Measurements from ENCODE around the gene UCKL1.

DNA sequence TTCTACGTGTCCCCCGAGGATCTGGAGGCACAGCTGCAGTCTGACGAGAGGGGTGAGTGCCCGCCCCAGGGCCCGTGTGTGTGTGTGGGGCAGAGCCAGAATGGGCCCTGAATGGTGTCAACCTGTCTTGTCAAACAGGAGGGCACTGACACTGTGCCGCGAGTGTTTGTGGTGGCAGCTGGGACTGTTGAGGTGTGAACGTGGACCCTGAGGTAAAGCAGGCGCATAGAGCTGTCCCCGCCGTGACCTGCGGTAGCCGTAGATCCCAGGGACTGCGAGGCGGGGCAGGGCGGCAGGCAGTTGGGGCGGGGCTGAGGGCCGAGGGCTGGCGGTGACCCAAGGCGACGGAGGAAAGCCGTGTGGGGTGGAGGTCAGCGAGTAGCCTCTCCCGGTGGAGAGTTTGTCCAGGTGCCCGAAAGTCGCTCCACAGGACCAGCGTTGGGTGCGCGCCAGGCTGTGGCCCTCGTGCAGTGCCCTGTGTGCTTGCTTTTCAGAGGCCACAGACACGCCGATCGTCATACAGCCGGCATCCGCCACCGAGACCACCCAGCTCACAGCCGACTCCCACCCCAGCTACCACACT is 25.2 kb downstream of the UCKL1 start:
- no peak for TF ChIP-seq EZH2 (IDR thresholded peaks at IDR 0.05)
- TF ChIP-seq CTCF (IDR thresholded peaks at IDR 0.05): no peak

All from neural progenitor cell (in vitro differentiated cells).